HCT116 (cell line): ENCODE data around the gene NAP1L1. TPM values are rescaled to one million over a fixed set of nuclear protein-coding genes. Genes with fewer than 3 reads are reported as not detected.

Experiments
- ATAC-seq: fragments of 200-7000 bp; cut with Tn5 transposase; 2 replicates; pipeline ENCODE4 v1.9.1; 2020; ENCODE audit warnings: mild to moderate bottlenecking, moderate library complexity
- BruUV-seq: library from RNA; stranded (reverse); fragments of 400-500 nt; replicated peaks from 2 replicates; lab custom pipeline; 2021; lab: Mats Ljungman, UMichigan
- CTCF ChIA-PET: fragments of 300-600 bp; sonication (Branson Sonifier 250); formaldehyde crosslinking; loops from one replicate; lab custom pipeline; 2021; ENCODE audit warnings: antibody characterized with exemption; lab: Charles Lee
- POLR2A ChIA-PET: fragments of 300-600, 350-600 bp; sonication (Branson Sonifier 250); formaldehyde crosslinking; loops from one replicate; lab custom pipeline; 2021; ENCODE audit warnings: antibody characterized with exemption; lab: Charles Lee
- RAD21 ChIA-PET, 2 experiments: fragments of 300-600 bp; sonication (Branson Sonifier 250); formaldehyde crosslinking; loops; one replicate each; lab custom pipeline; 2023; ENCODE audit warnings: low total read pairs in 2 of 2; ENCODE audit not compliant: uncharacterized antibody in 2 of 2, unreplicated experiment in 2 of 2, low non-redundant PET in 1 of 2; lab: Charles Lee
- DNase-seq: peaks from one replicate; pipeline ENCODE4 v3.0.0-alpha.2; 2010; ENCODE audit warnings: low read depth, low spot score
- H2AFZ ChIP-seq: fragments of 200-600 bp; shearing (Covaris generic), sonication (generic); 2 replicates; pipeline ENCODE4 v1.6.1; 2017; ENCODE audit warnings: low read depth, mixed run types, mixed read lengths, antibody characterized with exemption, low read length; ENCODE audit not compliant: poor library complexity, severe bottlenecking
- H3K27ac ChIP-seq: 2 replicates; pipeline ENCODE4 v1.5.1; 2012; ENCODE audit warnings: low read depth, low read length
- H3K27me3 ChIP-seq: fragments of 200-600 bp; sonication (generic); 2 replicates; pipeline ENCODE4 v1.6.1; 2016; ENCODE audit warnings: mixed run types, low read length, mixed read lengths; ENCODE audit not compliant: insufficient read depth
- H3K36me3 ChIP-seq, 2 experiments: fragments of 200-500 bp in 1 of 2; fragments of 200-600 bp in 1 of 2; sonication (Bioruptor generic) in 1 of 2; sonication (generic) in 1 of 2; 2 replicates each; pipeline versions ENCODE4 v1.5.1 to v1.6.1; 2014 to 2016; ENCODE audit warnings: low read length in 2 of 2, inconsistent platforms in 1 of 2, mixed read lengths in 1 of 2, mixed run types in 1 of 2; ENCODE audit not compliant: insufficient read depth in 2 of 2, control insufficient read depth in 1 of 2
- H3K4me1 ChIP-seq, 2 experiments: fragments of 200-600 bp in 1 of 2; sonication (generic) in 1 of 2; 2 replicates each; pipeline versions ENCODE4 v1.5.1 to v1.6.1; 2012 to 2017; ENCODE audit warnings: low read length in 2 of 2, inconsistent platforms in 1 of 2, mild to moderate bottlenecking in 1 of 2, mixed read lengths in 1 of 2, mixed run types in 1 of 2, moderate library complexity in 1 of 2; ENCODE audit not compliant: insufficient read depth in 2 of 2, control insufficient read depth in 1 of 2
- H3K4me2 ChIP-seq: fragments of 200-600 bp; sonication (generic); 2 replicates; pipeline ENCODE4 v1.6.1; 2017; ENCODE audit warnings: mixed run types, low read length, mixed read lengths
- H3K4me3 ChIP-seq, 2 experiments: fragments of 200-600 bp in 1 of 2; sonication (generic) in 1 of 2; replicated peaks in 1 of 2; 2 replicates each; pipeline ENCODE4 v1.5.1; 2011 to 2016; ENCODE audit warnings: low read length in 2 of 2, control low read depth in 1 of 2, low read depth in 1 of 2, mild to moderate bottlenecking in 1 of 2, mixed read lengths in 1 of 2, mixed run types in 1 of 2
- H3K79me2 ChIP-seq: fragments of 200-600 bp; sonication (generic); 2 replicates; pipeline ENCODE4 v1.6.1; 2017; ENCODE audit warnings: mild to moderate bottlenecking, mixed run types, low read length, moderate library complexity, mixed read lengths; ENCODE audit not compliant: insufficient read depth
- H3K9ac ChIP-seq: fragments of 200-600 bp; sonication (generic); 2 replicates; pipeline ENCODE4 v1.6.1; 2016; ENCODE audit warnings: low read length, mixed read lengths
- H3K9me2 ChIP-seq: fragments of 200-600 bp; sonication (generic), shearing (Covaris generic); 2 replicates; pipeline ENCODE4 v1.6.1; 2017; ENCODE audit warnings: mixed run types, mild to moderate bottlenecking, moderate library complexity; ENCODE audit not compliant: insufficient read depth
- H3K9me3 ChIP-seq, 2 experiments: fragments of 200-500 bp in 1 of 2; fragments of 200-600 bp in 1 of 2; sonication (Bioruptor generic) in 1 of 2; sonication (generic) in 1 of 2; 2 replicates each; pipeline ENCODE4 v1.6.1; 2014 to 2017; ENCODE audit warnings: low read length in 2 of 2, mixed read lengths in 2 of 2, inconsistent platforms in 1 of 2, low read depth in 1 of 2, mild to moderate bottlenecking in 1 of 2, mixed run types in 1 of 2, moderate library complexity in 1 of 2; ENCODE audit not compliant: control insufficient read depth in 1 of 2, insufficient read depth in 1 of 2
- H4K20me1 ChIP-seq: fragments of 200-600 bp; sonication (generic), shearing (Covaris generic); 2 replicates; pipeline ENCODE4 v1.6.1; 2017; ENCODE audit warnings: mixed run types, mild to moderate bottlenecking, moderate library complexity; ENCODE audit not compliant: insufficient read depth
- EZH2phosphoT487 ChIP-seq: fragments of 200-600 bp; IDR thresholded peaks from 2 replicates; pipeline ENCODE4 v1.6.1; 2018; ENCODE audit warnings: antibody characterized with exemption, borderline replicate concordance
- FOSL1 ChIP-seq: IDR thresholded peaks from 2 replicates; pipeline ENCODE4 v1.6.1; 2012; ENCODE audit warnings: low read depth
- MAX ChIP-seq: IDR thresholded peaks from 2 replicates; pipeline ENCODE4 v1.6.1; 2012
- POLR2A ChIP-seq: IDR thresholded peaks from 2 replicates; pipeline ENCODE4 v1.7.0; 2011; ENCODE audit warnings: borderline replicate concordance; ENCODE audit not compliant: insufficient read depth, insufficient read length; ENCODE audit errors: extremely low read depth
- RAD21 ChIP-seq: IDR thresholded peaks from 2 replicates; pipeline ENCODE4 v1.6.1; 2012; ENCODE audit warnings: low read depth, mild to moderate bottlenecking
- SRF ChIP-seq: IDR thresholded peaks from 2 replicates; pipeline ENCODE4 v1.6.1; 2012; ENCODE audit warnings: low read depth
- TCF7L2 ChIP-seq: IDR thresholded peaks from 2 replicates; pipeline ENCODE4 v1.7.0; 2011; ENCODE audit warnings: borderline replicate concordance, inconsistent platforms; ENCODE audit not compliant: insufficient read depth, insufficient read length; ENCODE audit errors: extremely low read depth
- intact Hi-C: fragments of 100-400 bp; cut with micrococcal nuclease; formaldehyde crosslinking; loops from 2 replicates; pipeline ENCODE4 v1.10.0; 2022
- total RNA-seq: library from RNA; stranded (reverse); gene quantifications from one replicate; pipeline ENCODE4 v1.2.1, GENCODE V29; 2021; ENCODE audit not compliant: unreplicated experiment
- TF ChIP-seq, protein P1 (sequence below): IDR thresholded peaks from 2 replicates; pipeline ENCODE4 v1.6.1; 2012
- TF ChIP-seq, protein P2 (sequence below), 3 experiments: fragments of 200-600 bp in 1 of 3; sonication (generic) in 1 of 3; IDR thresholded peaks in 2 of 3; conservative IDR thresholded peaks in 1 of 3; 2 replicates each; pipeline ENCODE4 v1.5.1; 2012 to 2017; ENCODE audit warnings: low read depth in 2 of 3, low read length in 2 of 3, antibody characterized with exemption in 1 of 3, borderline replicate concordance in 1 of 3, control low read depth in 1 of 3, mild to moderate bottlenecking in 1 of 3, mixed read lengths in 1 of 3, mixed run types in 1 of 3, moderate library complexity in 1 of 3; ENCODE audit not compliant: insufficient read depth in 1 of 3

NAP1L1 gene
- total RNA-seq, 1 experiment from 2014 or later: 531 TPM

DNA sequence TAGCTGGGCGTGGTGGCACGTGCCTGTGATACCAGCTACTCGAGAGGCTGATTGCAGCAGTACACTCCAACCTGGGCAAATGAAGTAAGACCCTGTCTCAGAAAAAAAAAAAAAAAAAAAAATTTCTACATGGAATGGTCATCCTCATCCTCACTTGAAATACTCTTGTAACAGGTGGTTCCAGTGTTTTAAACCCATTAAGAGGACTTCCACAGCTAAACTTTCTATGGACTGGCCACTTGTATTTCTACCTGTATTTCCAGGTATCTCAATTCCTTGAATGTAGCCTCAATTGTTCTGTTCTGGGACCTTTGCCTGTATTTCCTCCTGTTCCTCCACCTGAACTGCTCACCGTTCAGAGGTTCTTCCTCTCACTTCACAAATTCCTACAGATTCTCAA is 41.1 kb downstream of the NAP1L1 start:
- no peaks in the 10 kb centered on the region for H3K27me3 ChIP-seq
- H3K79me2 ChIP-seq: no peaks in the 10 kb centered on the region
- CTCF ChIA-PET: no interaction called here
- H3K9me2 ChIP-seq: no peaks in the 10 kb centered on the region
- no peak for DNase-seq
- H3K27ac ChIP-seq: no peak overlapping the region
- POLR2A ChIA-PET: interaction anchor here (1.5 kb wide), 1 partner anchor 11 kb away, joined by 5 read pairs; no protein-coding TSS in a partner anchor
- H3K9ac ChIP-seq: no peak overlapping the region
- H3K4me1 ChIP-seq: peaks cover 5 to 9% of the 10 kb centered on the region in 2 experiments; a peak in 3 of 4 replicates
- intact Hi-C loops: no loop called here
- H2AFZ ChIP-seq: no peak overlapping the region
- H3K36me3 ChIP-seq: peaks cover 5 to 6% of the 10 kb centered on the region in 2 experiments; a peak in 3 of 4 replicates
- no peak overlapping the region for H3K4me3 ChIP-seq
- RAD21 ChIA-PET: no interaction called here
- BruUV-seq: no TSS peak
- TF ChIP-seq MAX (no peak), SRF (no peak), TCF7L2 (no peak), POLR2A (no peak), FOSL1 (no peak), RAD21 (no peak), EZH2phosphoT487 (no peak)
- TF ChIP-seq, protein P1, sequence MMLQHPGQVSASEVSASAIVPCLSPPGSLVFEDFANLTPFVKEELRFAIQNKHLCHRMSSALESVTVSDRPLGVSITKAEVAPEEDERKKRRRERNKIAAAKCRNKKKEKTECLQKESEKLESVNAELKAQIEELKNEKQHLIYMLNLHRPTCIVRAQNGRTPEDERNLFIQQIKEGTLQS: no peak
- TF ChIP-seq, protein P2, sequence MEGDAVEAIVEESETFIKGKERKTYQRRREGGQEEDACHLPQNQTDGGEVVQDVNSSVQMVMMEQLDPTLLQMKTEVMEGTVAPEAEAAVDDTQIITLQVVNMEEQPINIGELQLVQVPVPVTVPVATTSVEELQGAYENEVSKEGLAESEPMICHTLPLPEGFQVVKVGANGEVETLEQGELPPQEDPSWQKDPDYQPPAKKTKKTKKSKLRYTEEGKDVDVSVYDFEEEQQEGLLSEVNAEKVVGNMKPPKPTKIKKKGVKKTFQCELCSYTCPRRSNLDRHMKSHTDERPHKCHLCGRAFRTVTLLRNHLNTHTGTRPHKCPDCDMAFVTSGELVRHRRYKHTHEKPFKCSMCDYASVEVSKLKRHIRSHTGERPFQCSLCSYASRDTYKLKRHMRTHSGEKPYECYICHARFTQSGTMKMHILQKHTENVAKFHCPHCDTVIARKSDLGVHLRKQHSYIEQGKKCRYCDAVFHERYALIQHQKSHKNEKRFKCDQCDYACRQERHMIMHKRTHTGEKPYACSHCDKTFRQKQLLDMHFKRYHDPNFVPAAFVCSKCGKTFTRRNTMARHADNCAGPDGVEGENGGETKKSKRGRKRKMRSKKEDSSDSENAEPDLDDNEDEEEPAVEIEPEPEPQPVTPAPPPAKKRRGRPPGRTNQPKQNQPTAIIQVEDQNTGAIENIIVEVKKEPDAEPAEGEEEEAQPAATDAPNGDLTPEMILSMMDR (IDR thresholded peaks at IDR 0.05 in 2 of 3, conservative IDR thresholded peaks at IDR 0.05 in 1 of 3; ENCODE audit: borderline replicate concordance in 1 of 3, insufficient read depth in 1 of 3, low read depth in 2 of 3, low read length in 2 of 3): no peak
- H3K9me3 ChIP-seq: no peaks in the 10 kb centered on the region
- H3K4me2 ChIP-seq: no peak overlapping the region
- 0 out of 2 replicates have a peak, but pooled peaks cover 3% of the 10 kb centered on the region for H4K20me1 ChIP-seq
- ATAC-seq: no peak
